GM18505 (cell line): ENCODE results near the gene UBE2U.

Source experiments
- ATAC-seq: cut with Tn5 transposase; IDR thresholded peaks from one replicate; pipeline ENCODE4 v1.9.1; 2021; ENCODE audit not compliant: unreplicated experiment
- POLR2A ChIP-seq: IDR thresholded peaks from 4 replicates; pipeline ENCODE4 v1.6.1; 2011; ENCODE audit warnings: borderline replicate concordance; ENCODE audit not compliant: insufficient read depth, insufficient read length; ENCODE audit errors: extremely low read depth

Gene UBE2U

DNA sequence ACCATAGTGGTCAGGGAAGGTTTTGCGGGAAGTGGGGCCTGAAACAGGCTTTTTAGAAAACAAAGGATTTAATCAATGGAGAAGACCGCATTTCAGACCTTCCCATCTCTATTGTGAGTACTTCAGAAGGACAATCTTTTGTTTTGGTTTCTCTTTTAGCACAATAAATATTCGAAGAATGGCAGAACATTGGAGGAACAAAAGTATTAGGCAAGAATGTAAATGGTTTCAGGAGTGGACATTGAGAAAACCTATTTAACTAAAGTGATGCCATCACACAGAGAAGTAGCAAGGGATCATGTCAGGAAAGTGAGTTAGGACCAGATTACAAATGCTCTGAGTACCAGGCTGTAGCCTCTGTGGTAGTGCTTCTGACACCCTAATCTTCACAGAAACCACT lies 26.8 kb upstream of the UBE2U start:
- no peak for TF ChIP-seq POLR2A
- ATAC-seq: no peak

DNA sequence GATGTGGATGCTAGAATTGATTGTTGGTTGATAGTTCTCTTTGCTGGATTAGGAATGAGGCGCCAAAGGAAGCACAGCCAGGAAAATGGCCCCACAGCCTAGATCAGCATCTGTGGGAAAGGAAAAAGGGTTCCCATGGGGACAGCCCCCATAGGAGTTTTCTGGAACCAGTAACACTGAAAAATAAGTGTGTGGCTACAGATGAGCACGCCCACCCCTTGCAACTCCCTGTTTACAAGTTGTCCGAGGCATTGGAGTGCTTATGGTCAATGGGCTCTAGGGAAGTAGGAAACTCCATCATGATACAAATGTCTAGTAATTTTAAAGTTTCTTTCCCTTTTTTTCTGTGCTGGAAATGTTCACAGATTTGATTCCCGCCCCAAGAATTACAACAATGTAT lies 23.8 kb upstream of the UBE2U start:
- no peak for ATAC-seq
- no peak for TF ChIP-seq POLR2A

- no peak for ATAC-seq
- no peak for TF ChIP-seq POLR2A
Measured at GRCh38 chr1:64182207-64182606, 21.2 kb upstream of the UBE2U start.

DNA sequence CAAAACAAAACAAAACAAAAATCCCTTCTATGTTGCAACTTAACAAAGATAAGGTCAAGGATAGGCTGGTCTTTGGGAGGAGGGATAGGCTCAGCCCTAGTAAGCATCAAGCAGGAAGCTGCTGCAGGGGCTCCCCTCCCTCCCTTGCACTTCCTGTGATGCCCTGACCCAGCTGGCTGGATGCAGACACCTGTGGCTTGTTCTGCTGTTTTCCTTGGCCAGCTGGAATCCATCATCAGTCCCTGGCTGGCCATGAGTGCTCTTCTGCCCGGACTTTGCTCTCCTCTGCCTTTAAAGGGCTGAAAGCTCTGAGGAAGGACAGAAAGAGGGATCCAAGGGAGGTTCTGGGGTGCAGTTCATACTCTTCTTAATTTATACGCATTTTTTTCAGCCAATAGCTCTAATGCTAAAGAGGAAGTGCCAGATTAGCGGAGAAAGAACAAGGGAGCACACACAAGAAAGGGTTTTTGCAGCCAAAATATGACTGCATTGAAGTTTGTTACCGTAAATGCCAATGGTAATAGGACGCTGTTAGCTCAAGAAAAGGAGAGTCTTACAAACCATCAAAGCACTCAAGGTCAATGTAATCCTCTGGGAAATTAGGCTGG lies 19.9 kb upstream of the UBE2U start:
- no peak for TF ChIP-seq POLR2A
- ATAC-seq: no peak

DNA sequence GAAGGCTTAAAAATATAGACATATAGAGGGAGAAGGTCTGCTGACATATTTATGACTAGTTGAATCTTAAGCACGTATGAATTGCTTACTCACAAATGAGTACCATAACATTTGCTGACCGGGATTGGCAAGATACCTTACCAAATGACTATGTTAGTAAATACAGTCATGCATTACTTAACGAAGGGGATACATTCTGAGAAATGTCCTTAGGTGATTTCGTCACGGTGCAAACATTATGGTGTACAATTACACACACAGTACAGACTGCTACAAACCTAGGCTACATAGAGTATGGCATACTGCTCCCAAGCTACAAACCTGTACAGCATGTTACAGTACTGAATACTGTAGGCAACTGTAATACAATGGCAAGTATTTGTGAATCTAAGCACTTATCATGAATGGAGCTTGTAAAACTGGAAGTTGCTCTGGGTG lies 19.4 kb upstream of the UBE2U start:
- TF ChIP-seq POLR2A: no peak
- no peak for ATAC-seq

DNA sequence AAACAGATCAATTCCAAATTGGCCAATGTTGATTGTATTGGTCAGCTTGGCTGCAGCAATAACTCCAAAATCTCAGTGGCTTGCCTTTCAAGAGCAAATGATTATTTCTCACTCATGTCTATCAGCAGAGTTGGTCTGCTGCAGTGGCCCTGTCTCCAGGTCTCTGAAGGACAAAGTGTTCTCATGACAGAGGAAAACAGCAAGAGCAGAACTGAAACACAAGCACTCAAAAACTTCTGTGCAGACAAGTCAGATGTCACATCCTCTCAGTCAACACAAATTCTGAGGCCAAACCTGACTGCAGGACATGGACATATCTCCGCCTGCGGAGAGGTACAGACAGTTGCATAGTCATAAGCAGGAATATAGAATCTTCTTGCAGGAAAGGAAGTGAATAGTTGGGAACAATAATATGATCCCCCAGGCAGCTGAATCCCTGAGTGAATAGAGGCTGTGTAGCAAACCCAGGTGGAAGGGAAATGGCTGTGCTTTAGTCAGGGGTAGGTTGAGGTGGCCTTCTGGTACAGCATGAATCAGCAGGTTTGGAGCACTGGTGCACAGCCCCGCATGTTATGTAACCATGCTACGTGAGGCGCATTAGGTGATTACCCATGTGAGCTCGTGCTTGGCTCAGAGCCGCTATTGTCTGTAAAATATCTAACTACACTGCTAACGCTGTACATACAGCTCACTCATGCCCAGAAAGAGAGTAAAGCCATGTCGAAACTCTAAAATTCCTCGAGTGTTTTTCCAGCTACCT lies 17.1 kb upstream of the UBE2U start:
- no peak for TF ChIP-seq POLR2A
- no peak for ATAC-seq

- no peak for ATAC-seq
- no peak for TF ChIP-seq POLR2A
Measured at GRCh38 chr1:64186898-64187280, 16.5 kb upstream of the UBE2U start.

DNA sequence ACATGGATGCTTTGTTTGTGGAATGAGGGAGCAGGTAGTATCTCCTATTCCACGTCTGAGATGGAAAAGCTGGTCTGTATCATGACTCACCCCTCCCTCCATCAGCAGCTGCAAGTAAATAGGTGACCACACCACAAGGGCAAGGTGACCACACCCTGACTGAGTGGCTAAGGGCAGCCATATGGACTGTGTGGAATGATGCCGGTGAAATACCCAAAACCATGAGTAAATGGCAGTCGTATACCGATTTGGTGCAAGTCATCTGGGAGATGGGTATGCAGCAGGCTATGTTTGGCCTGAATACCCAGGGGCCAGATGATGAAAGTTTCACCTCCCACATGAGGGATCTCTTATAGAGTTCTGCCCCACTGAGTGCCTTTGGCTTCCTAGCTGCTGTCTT lies 15.8 kb upstream of the UBE2U start:
- no peak for TF ChIP-seq POLR2A
- ATAC-seq: no peak

DNA sequence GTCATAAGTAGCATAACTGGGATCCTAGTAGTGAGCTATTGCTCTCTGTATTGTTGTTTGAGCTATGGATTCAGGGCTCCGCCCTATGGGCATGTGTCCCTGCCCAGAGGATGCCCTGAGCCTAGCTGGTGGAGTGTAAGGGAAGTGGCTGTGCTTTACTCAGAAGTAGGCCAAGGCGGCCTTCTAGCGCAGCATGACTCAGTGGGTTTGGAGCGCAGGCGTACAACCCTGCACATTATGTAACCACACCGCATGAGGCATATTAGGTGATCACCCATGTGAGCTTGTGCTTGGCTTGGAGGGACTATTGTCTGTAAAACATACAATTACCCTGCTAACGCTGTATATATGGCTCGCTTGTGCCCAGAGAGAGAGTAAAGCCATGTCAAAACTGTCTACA lies 11.1 kb upstream of the UBE2U start:
- ATAC-seq: no peak
- TF ChIP-seq POLR2A: no peak

- ATAC-seq: no peak
- TF ChIP-seq POLR2A: no peak
Measured at GRCh38 chr1:64194168-64195080, 9.0 kb upstream of the UBE2U start.

DNA sequence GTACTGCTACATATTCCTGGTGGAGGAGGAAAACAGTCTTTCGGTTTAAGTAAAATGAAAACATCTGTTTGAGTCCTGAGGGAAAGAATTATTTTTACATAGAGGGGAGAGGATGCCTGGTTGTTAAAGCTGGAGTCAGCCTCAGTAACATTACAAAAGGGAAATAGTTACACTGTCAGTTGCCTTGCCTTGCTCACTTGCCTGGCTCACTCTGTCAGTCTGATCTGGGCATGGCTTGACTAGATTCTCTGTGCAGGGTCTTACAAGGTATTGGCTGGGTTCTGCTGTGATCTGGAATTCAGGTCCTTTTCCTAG lies 8.4 kb upstream of the UBE2U start:
- ATAC-seq: no peak
- no peak for TF ChIP-seq POLR2A

GRCh38 chr1:64196074-64196870 lies 7.2 kb upstream of the UBE2U start:
- ATAC-seq: no peak
- no peak for TF ChIP-seq POLR2A

GRCh38 chr1:64197076-64197475 lies 6.3 kb upstream of the UBE2U start:
- TF ChIP-seq POLR2A: no peak
- no peak for ATAC-seq
